HepG2 (cell line): ENCODE data around the gene CERT1. TPM values are rescaled to one million over a fixed set of nuclear protein-coding genes. Genes with fewer than 3 reads are reported as not detected.
A peak's percentile ranks its signal among the peaks of the same experiment; 100 is the strongest.

Experiments used
- ASH2L ChIP-seq: fragments of 300-600, 200-600 bp; sonication (generic); IDR thresholded peaks from 2 replicates; pipeline ENCODE4 v1.7.0; 2017; ENCODE audit warnings: low read depth, mild to moderate bottlenecking, moderate library complexity, mixed read lengths, low read length; ENCODE audit not compliant: insufficient read length
- DNMT3B ChIP-seq: conservative IDR thresholded peaks from 2 replicates; pipeline ENCODE4 v1.6.1; 2016; ENCODE audit warnings: missing biosample characterization, control low read depth
- FOXO1 ChIP-seq: sonication (generic); formaldehyde crosslinking; IDR thresholded peaks from 2 replicates; pipeline ENCODE4 v1.4.0; 2020; ENCODE audit warnings: missing genetic modification reagents
- HMG20B ChIP-seq: conservative IDR thresholded peaks from 2 replicates; pipeline ENCODE4 v1.6.1; 2016; ENCODE audit warnings: missing genetic modification reagents, missing compliant biosample characterization
- KDM2A ChIP-seq: sonication (generic); formaldehyde crosslinking; IDR thresholded peaks from 2 replicates; pipeline ENCODE4 v1.4.0; 2020; ENCODE audit warnings: low read depth, missing genetic modification reagents, borderline replicate concordance
- KMT2A ChIP-seq: sonication (generic); formaldehyde crosslinking; IDR thresholded peaks from 2 replicates; pipeline ENCODE4 v1.4.0; 2020; ENCODE audit warnings: missing genetic modification reagents
- MAFG ChIP-seq: sonication (generic); formaldehyde crosslinking; IDR thresholded peaks from 2 replicates; pipeline ENCODE4 v1.5.1; 2020; ENCODE audit warnings: mild to moderate bottlenecking, missing genetic modification reagents
- NFYB ChIP-seq: sonication (generic); formaldehyde crosslinking; IDR thresholded peaks from 2 replicates; pipeline ENCODE4 v1.4.0; 2020; ENCODE audit warnings: missing genetic modification reagents
- SNAI1 ChIP-seq: sonication (generic); formaldehyde crosslinking; IDR thresholded peaks from 2 replicates; pipeline ENCODE4 v1.5.0; 2020; ENCODE audit warnings: mild to moderate bottlenecking, missing genetic modification reagents, borderline replicate concordance
- SNRNP70 ChIP-seq: fragments of 200-400 bp; formaldehyde crosslinking; IDR thresholded peaks from 2 replicates; pipeline ENCODE4 v1.6.1; 2017; ENCODE audit warnings: mild to moderate bottlenecking, low read depth, low read length, moderate library complexity
- SOX5 ChIP-seq: IDR thresholded peaks from 2 replicates; pipeline ENCODE4 v1.6.1; 2016; ENCODE audit warnings: borderline replicate concordance
- ZBTB49 ChIP-seq: sonication (generic); formaldehyde crosslinking; IDR thresholded peaks from 2 replicates; pipeline ENCODE4 v1.4.0; 2020; ENCODE audit warnings: missing genetic modification reagents, borderline replicate concordance
- ZNF24 ChIP-seq: fragments of 450-650 bp; IDR thresholded peaks from 2 replicates; pipeline ENCODE4 v1.6.1; 2017; ENCODE audit warnings: antibody characterized with exemption, mild to moderate bottlenecking
- ZNF451 ChIP-seq: sonication (generic); formaldehyde crosslinking; IDR thresholded peaks from 2 replicates; pipeline ENCODE4 v1.5.0; 2020; ENCODE audit warnings: mild to moderate bottlenecking, missing genetic modification reagents
- ZNF75D ChIP-seq: sonication (generic); formaldehyde crosslinking; IDR thresholded peaks from 2 replicates; pipeline ENCODE4 v1.8.1; 2023; ENCODE audit warnings: missing genetic modification reagents, mild to moderate bottlenecking, borderline replicate concordance
- polyA plus RNA-seq, 8 experiments: library from polyadenylated mRNA; depleted of rRNA in 3 of 8; stranded (reverse) in 7 of 8; unstranded in 1 of 8; fragments of >200 nt; fragmentation: Illumina TruSeq in 4 of 8; extraction: Trizol in 4 of 8; gene quantifications; 2 replicates each; pipeline versions ENCODE4 v1.2.1 to v1.2.3, GENCODE V29; 2011 to 2016; ENCODE audit warnings: low read depth in 4 of 8, missing spikeins in 1 of 8, mixed read lengths in 1 of 8; ENCODE audit not compliant: insufficient read depth in 1 of 8
- total RNA-seq, 5 experiments: library from RNA; depleted of rRNA; stranded (reverse); fragments of >200 nt; fragmentation: Illumina TruSeq; extraction: Trizol; gene quantifications; 2 replicates each; pipeline ENCODE4 v1.2.3, GENCODE V29; 2016; ENCODE audit warnings: low read depth in 1 of 5
- TF ChIP-seq, protein P1 (sequence below): sonication (generic); formaldehyde crosslinking; IDR thresholded peaks from 2 replicates; pipeline ENCODE4 v1.4.0; 2020; ENCODE audit warnings: missing genetic modification reagents, borderline replicate concordance
- TF ChIP-seq, protein P2 (sequence below): sonication (generic); formaldehyde crosslinking; IDR thresholded peaks from 2 replicates; pipeline ENCODE4 v1.5.0; 2020; ENCODE audit warnings: missing genetic modification reagents
- TF ChIP-seq, protein P3 (sequence below): sonication (generic); formaldehyde crosslinking; IDR thresholded peaks from 2 replicates; pipeline ENCODE4 v1.4.0; 2020; ENCODE audit warnings: low read depth, mild to moderate bottlenecking, missing genetic modification reagents
- TF ChIP-seq, protein P4 (sequence below): sonication (generic); formaldehyde crosslinking; IDR thresholded peaks from 2 replicates; pipeline ENCODE4 v1.4.0; 2020; ENCODE audit warnings: missing genetic modification reagents

The CERT1 gene
- total and polyA plus RNA-seq, 2 of the 13 experiments (the other 11 are each of a cell fraction or from before 2014, with no cell fraction given), result 8.2 to 12.7 TPM

DNA sequence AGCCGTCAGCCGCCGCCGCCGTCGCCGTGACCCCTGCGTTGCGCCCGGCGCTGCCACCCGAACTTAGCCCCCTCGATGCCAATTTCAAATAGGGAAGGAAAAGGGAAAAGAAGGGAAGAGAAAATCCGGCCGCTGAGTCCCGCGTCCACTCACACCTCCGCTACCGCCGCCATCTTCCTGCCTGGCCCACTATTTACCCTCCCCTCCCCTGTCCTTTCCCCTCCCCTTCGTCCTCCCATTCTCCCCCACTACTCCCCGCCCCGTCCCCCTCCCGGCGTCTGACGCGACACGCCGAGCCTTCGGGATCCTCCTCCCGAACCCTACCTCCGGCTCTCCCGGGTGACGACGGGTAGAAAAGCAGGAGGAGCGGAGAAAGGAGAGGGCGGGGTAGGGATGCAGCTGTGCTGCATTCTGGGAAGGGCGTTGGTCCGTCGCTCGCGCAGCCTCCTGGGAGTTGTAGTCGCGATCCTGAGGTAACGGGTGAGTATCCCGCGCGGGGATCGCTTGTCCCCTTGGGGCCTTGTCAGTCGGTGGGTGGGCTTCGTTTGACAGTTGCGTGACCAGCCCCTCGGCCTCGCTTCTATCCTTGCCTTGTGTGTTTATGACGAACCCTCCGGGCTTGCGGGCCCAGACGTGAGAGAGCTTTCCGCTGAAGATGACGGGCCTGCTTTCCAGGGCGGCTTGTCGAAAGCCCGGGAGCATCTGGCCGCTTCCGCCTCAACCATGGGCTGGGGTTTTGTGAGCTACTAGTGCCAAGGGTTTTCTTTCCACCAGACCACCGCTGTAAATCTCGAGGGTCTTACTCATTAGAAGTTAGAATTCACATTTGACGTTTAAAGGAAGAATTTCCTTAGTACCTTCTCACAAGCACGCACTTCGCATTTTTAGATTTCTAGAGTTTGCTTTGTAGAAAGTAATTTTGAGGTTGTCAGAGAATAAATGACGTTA is at the start of gene CERT1, which contains the start of gene POLK (continued):
- TF ChIP-seq, protein P1, sequence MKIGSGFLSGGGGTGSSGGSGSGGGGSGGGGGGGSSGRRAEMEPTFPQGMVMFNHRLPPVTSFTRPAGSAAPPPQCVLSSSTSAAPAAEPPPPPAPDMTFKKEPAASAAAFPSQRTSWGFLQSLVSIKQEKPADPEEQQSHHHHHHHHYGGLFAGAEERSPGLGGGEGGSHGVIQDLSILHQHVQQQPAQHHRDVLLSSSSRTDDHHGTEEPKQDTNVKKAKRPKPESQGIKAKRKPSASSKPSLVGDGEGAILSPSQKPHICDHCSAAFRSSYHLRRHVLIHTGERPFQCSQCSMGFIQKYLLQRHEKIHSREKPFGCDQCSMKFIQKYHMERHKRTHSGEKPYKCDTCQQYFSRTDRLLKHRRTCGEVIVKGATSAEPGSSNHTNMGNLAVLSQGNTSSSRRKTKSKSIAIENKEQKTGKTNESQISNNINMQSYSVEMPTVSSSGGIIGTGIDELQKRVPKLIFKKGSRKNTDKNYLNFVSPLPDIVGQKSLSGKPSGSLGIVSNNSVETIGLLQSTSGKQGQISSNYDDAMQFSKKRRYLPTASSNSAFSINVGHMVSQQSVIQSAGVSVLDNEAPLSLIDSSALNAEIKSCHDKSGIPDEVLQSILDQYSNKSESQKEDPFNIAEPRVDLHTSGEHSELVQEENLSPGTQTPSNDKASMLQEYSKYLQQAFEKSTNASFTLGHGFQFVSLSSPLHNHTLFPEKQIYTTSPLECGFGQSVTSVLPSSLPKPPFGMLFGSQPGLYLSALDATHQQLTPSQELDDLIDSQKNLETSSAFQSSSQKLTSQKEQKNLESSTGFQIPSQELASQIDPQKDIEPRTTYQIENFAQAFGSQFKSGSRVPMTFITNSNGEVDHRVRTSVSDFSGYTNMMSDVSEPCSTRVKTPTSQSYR, result no peak
- TF ChIP-seq, protein P2, sequence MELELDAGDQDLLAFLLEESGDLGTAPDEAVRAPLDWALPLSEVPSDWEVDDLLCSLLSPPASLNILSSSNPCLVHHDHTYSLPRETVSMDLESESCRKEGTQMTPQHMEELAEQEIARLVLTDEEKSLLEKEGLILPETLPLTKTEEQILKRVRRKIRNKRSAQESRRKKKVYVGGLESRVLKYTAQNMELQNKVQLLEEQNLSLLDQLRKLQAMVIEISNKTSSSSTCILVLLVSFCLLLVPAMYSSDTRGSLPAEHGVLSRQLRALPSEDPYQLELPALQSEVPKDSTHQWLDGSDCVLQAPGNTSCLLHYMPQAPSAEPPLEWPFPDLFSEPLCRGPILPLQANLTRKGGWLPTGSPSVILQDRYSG, result no peak
- TF ChIP-seq DNMT3B (CRISPR knock-in tag) (0 out of 2 replicates have a peak, but pooled peaks have one; percentile 63), HMG20B (CRISPR knock-in tag) (no peak), ASH2L (peak; percentile 92), ZBTB49 (CRISPR knock-in tag) (no peak), ZNF75D (no peak), SOX5 (CRISPR knock-in tag) (peak; percentile 47), ZNF24 (0 out of 2 replicates have a peak, but pooled peaks have one; percentile 26), KDM2A (peak; percentile 65; the same call in 1 of the 2 replicates), NFYB (CRISPR knock-in tag) (no peak; the same call in 1 of the 2 replicates), FOXO1 (CRISPR knock-in tag) (no peak), KMT2A (CRISPR knock-in tag) (peak; percentile 84), MAFG (no peak), SNRNP70 (no peak), ZNF451 (CRISPR knock-in tag) (peak; percentile 46; the same call in 1 of the 2 replicates), SNAI1 (CRISPR knock-in tag) (peak; percentile 68; the same call in 1 of the 2 replicates)
- TF ChIP-seq, protein P3, sequence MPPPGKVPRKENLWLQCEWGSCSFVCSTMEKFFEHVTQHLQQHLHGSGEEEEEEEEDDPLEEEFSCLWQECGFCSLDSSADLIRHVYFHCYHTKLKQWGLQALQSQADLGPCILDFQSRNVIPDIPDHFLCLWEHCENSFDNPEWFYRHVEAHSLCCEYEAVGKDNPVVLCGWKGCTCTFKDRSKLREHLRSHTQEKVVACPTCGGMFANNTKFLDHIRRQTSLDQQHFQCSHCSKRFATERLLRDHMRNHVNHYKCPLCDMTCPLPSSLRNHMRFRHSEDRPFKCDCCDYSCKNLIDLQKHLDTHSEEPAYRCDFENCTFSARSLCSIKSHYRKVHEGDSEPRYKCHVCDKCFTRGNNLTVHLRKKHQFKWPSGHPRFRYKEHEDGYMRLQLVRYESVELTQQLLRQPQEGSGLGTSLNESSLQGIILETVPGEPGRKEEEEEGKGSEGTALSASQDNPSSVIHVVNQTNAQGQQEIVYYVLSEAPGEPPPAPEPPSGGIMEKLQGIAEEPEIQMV (CRISPR knock-in tag), result no peak
- TF ChIP-seq, protein P4, sequence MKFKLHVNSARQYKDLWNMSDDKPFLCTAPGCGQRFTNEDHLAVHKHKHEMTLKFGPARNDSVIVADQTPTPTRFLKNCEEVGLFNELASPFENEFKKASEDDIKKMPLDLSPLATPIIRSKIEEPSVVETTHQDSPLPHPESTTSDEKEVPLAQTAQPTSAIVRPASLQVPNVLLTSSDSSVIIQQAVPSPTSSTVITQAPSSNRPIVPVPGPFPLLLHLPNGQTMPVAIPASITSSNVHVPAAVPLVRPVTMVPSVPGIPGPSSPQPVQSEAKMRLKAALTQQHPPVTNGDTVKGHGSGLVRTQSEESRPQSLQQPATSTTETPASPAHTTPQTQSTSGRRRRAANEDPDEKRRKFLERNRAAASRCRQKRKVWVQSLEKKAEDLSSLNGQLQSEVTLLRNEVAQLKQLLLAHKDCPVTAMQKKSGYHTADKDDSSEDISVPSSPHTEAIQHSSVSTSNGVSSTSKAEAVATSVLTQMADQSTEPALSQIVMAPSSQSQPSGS, result peak; percentile 44
